A549 (cell line): ENCODE measurements around the gene EMC6.
"Not testable (repeated sequence)": the region's sequence is repeated elsewhere in the genome, so short reads cannot be mapped to it uniquely, and the experiment has no call there.

ENCODE experiments used
- CTCF ChIP-seq: fragments of >200 bp; sonication (Bioruptor Twin); formaldehyde crosslinking; IDR thresholded peaks from 3 replicates; pipeline ENCODE4 v1.5.1; 2016
- EP300 ChIP-seq, 2 experiments: fragments of >200 bp; sonication (Bioruptor Twin); formaldehyde crosslinking; IDR thresholded peaks; 2 replicates in 1 of 2; 3 replicates in 1 of 2; pipeline ENCODE4 v1.6.1; 2016 to 2017
- GATA3 ChIP-seq: IDR thresholded peaks from 2 replicates; pipeline ENCODE4 v1.6.1; 2012; ENCODE audit warnings: borderline replicate concordance
- KDM1A ChIP-seq: fragments of 200-600 bp; sonication (generic); IDR thresholded peaks from 2 replicates; pipeline ENCODE4 v1.6.1; 2016; ENCODE audit warnings: low read depth, mild to moderate bottlenecking
- KDM5A ChIP-seq: fragments of 200-600 bp; sonication (generic); IDR thresholded peaks from 2 replicates; pipeline ENCODE4 v1.6.1; 2016; ENCODE audit warnings: antibody characterized with exemption, mild to moderate bottlenecking
- MAFK ChIP-seq: fragments of 450-650 bp; IDR thresholded peaks from 2 replicates; pipeline ENCODE4 v1.6.1; 2014; ENCODE audit not compliant: partially characterized antibody
- MAX ChIP-seq: IDR thresholded peaks from 2 replicates; pipeline ENCODE4 v1.6.1; 2012
- PBX3 ChIP-seq: IDR thresholded peaks from 2 replicates; pipeline ENCODE4 v1.6.1; 2012
- POLR2A ChIP-seq: IDR thresholded peaks from 2 replicates; pipeline ENCODE4 v1.6.1; 2012; ENCODE audit warnings: mild to moderate bottlenecking, low read length
- RAD21 ChIP-seq, 2 experiments: fragments of >200 bp in 1 of 2; sonication (Bioruptor Twin) in 1 of 2; formaldehyde crosslinking in 1 of 2; IDR thresholded peaks in 1 of 2; conservative IDR thresholded peaks in 1 of 2; 2 replicates in 1 of 2; 3 replicates in 1 of 2; pipeline ENCODE4 v1.6.1; 2012 to 2018; ENCODE audit warnings: inconsistent platforms in 1 of 2
- REST ChIP-seq: fragments of 200-600 bp; sonication (generic); IDR thresholded peaks from 2 replicates; pipeline ENCODE4 v1.6.1; 2016; ENCODE audit warnings: antibody characterized with exemption, mild to moderate bottlenecking, moderate library complexity
- USF2 ChIP-seq: fragments of 450-650 bp; IDR thresholded peaks from 2 replicates; pipeline ENCODE4 v1.6.1; 2014; ENCODE audit warnings: antibody characterized with exemption

- not testable (repeated sequence) for TF ChIP-seq CTCF; REST; MAX; GATA3; USF2; EP300 (IDR thresholded peaks at IDR 0.05); MAFK; PBX3; KDM5A; POLR2A; RAD21 (conservative IDR thresholded peaks at IDR 0.05 in 1 of 2, IDR thresholded peaks at IDR 0.05 in 1 of 2); KDM1A
Observed at GRCh38 chr17:3705718-3705984, 37.0 kb downstream of the EMC6 start.
